GM18517 (cell line): ENCODE measurements around the gene HLCS.

Experiments used
- ATAC-seq: cut with Tn5 transposase; IDR thresholded peaks from one replicate; pipeline ENCODE4 v1.9.1; 2021; ENCODE audit warnings: mild to moderate bottlenecking, moderate library complexity; ENCODE audit not compliant: unreplicated experiment

Gene HLCS

GRCh38 chr21:36852293-36852692 lies 114.2 kb downstream of the HLCS start:
- no peak for ATAC-seq

GRCh38 chr21:36851121-36851520 lies 115.3 kb downstream of the HLCS start:
- no peak for ATAC-seq

DNA sequence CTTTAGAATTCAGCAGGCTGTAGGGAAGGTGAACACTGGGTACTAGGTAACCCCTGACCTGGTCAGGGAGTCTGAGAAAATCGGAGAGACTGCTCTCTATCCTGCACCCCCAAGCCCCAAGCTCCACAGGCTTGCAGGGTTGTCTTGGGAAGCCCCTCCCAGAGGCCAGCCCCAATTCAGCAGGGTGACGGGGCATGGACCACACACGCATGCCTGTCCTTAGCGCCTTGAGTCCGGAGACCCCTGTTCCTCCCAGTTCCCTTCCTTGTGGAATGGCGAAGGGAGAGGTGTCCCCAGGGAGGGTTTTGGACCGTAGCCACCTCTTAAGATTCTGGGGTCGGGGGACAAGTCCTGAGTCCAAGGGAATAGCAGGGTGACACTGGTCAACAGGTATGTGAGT lies 116.1 kb downstream of the HLCS start:
- no peak for ATAC-seq

DNA sequence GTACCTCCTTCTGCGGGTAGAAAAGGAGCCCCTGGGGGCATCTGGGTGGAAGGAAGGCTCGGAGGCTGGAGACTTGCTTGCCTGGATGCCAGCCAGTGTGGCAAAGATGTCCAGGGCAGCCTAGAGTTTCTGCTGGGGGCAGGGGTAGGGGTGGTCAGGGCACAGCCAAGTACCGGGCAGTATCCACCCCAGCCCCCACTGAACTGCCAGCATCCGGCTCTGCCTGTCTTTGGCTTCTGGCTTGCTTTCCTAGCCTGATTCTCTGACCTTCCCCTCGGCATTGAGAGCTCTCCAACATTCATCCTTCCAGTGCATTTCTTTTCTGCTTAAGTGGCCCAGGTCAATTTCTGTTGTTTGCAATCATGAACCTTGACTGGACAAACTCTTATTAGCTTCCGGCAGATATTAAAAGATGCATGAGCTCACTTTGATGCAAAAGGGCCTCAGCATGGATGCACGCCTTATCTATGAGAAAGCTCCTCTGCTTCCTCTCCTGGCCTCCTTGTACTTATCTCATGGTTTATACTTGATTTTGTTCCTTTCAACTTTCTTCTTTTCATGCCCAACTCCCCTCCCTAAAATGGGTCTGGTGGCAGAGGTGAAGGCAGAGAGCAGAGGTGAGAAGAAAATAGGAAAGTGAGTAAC lies 116.9 kb downstream of the HLCS start:
- ATAC-seq: no peak

DNA sequence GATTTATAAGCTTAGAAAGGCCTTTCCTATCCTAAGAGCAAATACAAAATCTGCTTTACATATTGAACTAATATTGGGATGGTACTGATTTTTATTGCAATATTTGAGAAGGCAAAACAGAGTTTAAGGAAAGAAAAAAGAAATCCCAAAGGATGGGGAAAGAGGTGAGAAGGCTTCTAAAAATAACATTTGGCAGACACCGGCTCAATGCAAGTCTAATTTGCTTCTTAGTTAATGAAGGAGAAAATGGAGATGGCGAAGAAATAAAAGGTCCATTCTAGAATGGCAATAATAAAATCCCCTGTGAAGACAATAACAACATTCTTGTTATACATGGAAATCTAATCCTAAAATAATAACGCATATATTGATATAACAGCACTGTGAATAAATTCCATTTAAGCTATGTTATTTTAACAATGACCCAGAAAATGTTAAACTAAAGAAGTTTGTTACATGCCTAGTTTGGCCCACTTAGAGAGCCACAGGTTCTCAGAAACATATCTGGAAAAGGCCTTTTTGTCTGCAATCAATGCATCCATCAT lies 117.7 kb downstream of the HLCS start:
- ATAC-seq: no peak

GRCh38 chr21:36847189-36847588 lies 119.3 kb downstream of the HLCS start:
- no peak for ATAC-seq

DNA sequence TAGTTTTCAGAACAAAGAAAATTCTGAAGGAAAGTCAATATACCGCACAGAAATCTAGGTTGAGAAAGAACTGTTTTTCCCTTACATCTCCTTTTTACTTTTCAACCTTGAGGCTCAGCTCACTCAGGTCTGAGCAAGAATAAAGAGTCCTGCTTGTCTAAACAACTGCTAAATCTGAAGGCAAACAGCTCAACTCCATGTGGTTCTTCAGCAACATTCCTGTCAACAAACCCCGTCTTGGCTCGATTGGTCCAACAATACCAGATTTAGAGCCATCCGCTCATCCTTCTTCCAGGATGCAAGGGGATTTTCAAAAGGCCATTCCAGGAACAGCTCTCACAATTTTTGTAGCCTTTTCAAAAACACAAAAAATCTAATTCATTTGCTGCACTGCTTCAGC lies 119.8 kb downstream of the HLCS start:
- no peak for ATAC-seq

- ATAC-seq: no peak
These were observed 120.7 kb downstream of the HLCS start for GRCh38 chr21:36845790-36846189.

DNA sequence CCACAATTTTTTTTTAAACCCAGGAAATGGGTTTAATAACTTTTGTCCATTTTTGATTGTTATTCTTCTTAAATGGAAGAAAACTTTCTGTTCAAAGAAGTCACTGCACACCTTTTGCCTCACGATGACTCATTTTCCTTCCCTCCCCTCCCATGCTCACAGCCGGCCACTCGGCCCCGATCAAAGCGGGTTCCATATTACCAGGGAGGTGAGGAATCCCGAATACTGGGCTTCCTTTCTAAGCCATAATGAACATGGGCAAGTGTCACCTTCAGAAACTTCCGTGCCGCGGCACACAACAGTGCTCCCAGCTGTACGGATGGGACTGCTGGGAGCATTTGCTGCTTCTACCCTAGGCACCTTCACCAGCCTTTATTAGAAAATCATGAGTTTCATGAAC lies 121.4 kb downstream of the HLCS start:
- no peak for ATAC-seq

GRCh38 chr21:36841866-36842265 lies 124.6 kb downstream of the HLCS start:
- no peak for ATAC-seq

- no peak for ATAC-seq
These were observed 126.7 kb downstream of the HLCS start for GRCh38 chr21:36839735-36840134.

GRCh38 chr21:36839123-36839522 lies 127.3 kb downstream of the HLCS start:
- ATAC-seq: no peak

GRCh38 chr21:36835383-36835795 lies 131.1 kb downstream of the HLCS start:
- no peak for ATAC-seq

GRCh38 chr21:36834192-36834591 lies 132.3 kb downstream of the HLCS start:
- ATAC-seq: no peak

DNA sequence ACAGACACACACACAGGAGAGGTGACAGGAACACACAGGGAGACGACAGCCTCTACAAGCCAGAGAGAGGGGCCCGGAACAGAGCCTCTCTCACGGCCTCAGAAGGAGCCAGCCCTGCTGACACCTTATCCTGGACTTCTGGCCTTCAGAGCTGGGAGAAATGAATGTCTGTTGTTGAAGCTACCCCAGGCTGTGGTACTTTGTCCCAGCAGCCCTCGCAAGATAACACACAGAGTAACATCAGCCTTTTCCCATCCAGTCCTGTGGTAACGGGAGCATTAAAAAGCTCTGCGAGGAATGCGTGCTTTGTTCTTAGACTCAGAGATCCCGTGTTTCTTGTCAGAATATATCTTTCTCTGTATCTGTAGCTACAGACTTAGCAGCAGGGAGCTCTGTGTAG lies 136.4 kb downstream of the HLCS start:
- no peak for ATAC-seq

GRCh38 chr21:36828891-36829515 lies 137.5 kb downstream of the HLCS start:
- no peak for ATAC-seq

- no peak for ATAC-seq
These were observed 138.3 kb downstream of the HLCS start for GRCh38 chr21:36828208-36828607.

DNA sequence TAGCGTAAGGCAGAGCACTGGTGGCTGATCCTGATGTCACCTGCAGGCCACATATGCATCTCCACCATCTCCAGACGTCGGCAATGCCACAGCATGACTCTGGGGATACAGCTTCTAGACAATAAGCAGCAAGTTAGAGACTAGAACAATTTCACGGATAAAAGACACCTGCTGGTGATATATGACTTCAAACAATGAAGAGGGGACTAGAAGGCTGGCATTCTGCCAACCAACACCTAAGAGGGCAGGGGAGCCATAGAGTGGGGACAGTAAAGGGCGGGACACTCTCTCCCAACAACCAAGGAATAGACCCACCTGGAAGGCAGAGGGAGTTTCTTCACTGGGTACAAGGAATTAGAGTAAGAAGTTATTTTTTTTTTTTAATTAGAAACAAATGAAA lies 140.8 kb downstream of the HLCS start:
- no peak for ATAC-seq

- no peak for ATAC-seq
These were observed 145.5 kb downstream of the HLCS start for GRCh38 chr21:36821032-36821299.

GRCh38 chr21:36820176-36821031 lies 146.1 kb downstream of the HLCS start:
- no peak for ATAC-seq

- no peak for ATAC-seq
These were observed 148.6 kb downstream of the HLCS start for GRCh38 chr21:36817732-36818450.
